T-helper 1 cell treated with Interleukin-12 subunit alpha and Interleukin-12 subunit beta and Interleukin-4 antibody, amounts not matched to agents 30 ng/mL and 1 ng/mL, for 36 hours (primary cell): ENCODE data around the gene FGF4. TPM values are rescaled to one million over a fixed set of nuclear protein-coding genes. Genes with fewer than 3 reads are reported as not detected.

Experiments
- intact Hi-C: fragments of 100-400 bp; cut with micrococcal nuclease; formaldehyde crosslinking; loops from one replicate; pipeline ENCODE4 v1.15.1; 2024
- total RNA-seq: library from RNA; stranded (reverse); gene quantifications from 2 replicates; pipeline ENCODE4 v1.2.3, GENCODE V29; 2022

Gene FGF4
- total RNA-seq, 1 donor from 2014 or later = not detected

GRCh38 chr11:69729252-69729651 is 45.9 kb downstream of the FGF4 start:
- intact Hi-C loops = no loop called here

DNA sequence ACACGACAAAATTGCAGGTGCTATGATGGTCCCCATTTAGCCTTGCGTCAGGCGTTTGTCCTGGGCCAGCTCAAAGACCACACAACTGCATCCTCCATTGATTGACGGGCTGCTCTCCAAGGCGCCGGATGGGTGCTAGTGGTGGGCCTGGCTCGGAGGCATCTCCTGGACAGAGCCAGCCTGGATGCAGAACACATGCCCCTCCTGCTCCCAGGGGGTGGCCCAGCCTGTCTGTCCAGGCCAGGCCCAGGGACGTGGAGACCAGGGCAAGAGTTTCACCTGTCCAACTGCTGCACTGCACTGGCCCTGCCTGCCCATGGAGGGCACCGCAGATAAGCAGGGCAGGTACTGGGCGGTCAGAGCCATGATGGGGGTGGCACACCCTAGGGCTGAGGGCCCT is 47.9 kb downstream of the FGF4 start:
- intact Hi-C loops = no loop called here

GRCh38 chr11:69726481-69726880 is 48.7 kb downstream of the FGF4 start:
- intact Hi-C loops = no loop called here

GRCh38 chr11:69726019-69726418 is 49.1 kb downstream of the FGF4 start:
- intact Hi-C loops = no loop called here

- intact Hi-C loops = no loop called here
Observed at GRCh38 chr11:69721745-69722144, 53.4 kb downstream of the FGF4 start.

DNA sequence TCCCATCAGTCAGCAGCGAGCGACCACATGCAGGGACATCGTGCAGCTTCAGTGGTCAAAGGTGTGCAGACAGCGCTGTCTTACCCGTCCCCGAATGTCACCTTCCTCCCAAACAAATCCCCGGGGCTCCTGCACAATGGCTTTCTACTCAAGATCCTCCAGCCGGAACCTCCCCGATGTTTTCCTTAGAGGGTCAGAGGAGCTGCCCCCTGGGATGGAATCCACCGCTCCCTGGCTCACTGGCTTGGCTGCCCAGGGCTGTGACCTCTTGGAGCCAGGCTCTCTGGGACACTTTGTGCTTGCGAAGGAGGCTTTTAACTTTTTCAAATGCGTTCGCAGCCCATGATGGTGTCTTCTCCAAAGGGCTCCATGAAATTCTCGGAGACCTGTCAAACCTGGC is 54.0 kb downstream of the FGF4 start:
- intact Hi-C loops = no loop called here

Other genes with a start within 250 kb of the FGF4 start
- 0.20 and 0.22 TPM in 2 replicates for gene CCND1, start 134.2 kb downstream of the FGF4 start, total RNA-seq
- 29.8 and 31.6 TPM in 2 replicates for gene LTO1, start 100.0 kb downstream of the FGF4 start, total RNA-seq
- not detected in 2 replicates for gene FGF19, start 71.3 kb downstream of the FGF4 start, total RNA-seq
- gene FGF3, start 44.1 kb upstream of the FGF4 start, total RNA-seq = not detected in 2 replicates